Endothelial cell (in vitro differentiated cells): ENCODE measurements around the gene PCNX3. TPM values are rescaled to one million over a fixed set of nuclear protein-coding genes. Genes with fewer than 3 reads are reported as not detected.
A peak's percentile ranks its signal among the peaks of the same experiment; 100 is the strongest.

Experiments
- DNase-seq: peaks from one replicate; pipeline ENCODE4 v3.0.0; 2021; ENCODE audit warnings: low spot score
- H3K27ac Mint-ChIP-seq: one replicate; pipeline ENCODE4 v1.8.0; 2021; ENCODE audit warnings: mixed read lengths, inconsistent platforms; ENCODE audit not compliant: unreplicated experiment
- H3K27me3 Mint-ChIP-seq: one replicate; pipeline ENCODE4 v1.8.0; 2021; ENCODE audit warnings: mild to moderate bottlenecking, moderate library complexity, mixed read lengths, inconsistent platforms; ENCODE audit not compliant: unreplicated experiment
- H3K36me3 Mint-ChIP-seq: one replicate; pipeline ENCODE4 v1.8.0; 2021; ENCODE audit warnings: mild to moderate bottlenecking, low read depth, mixed read lengths, inconsistent platforms; ENCODE audit not compliant: unreplicated experiment
- H3K4me1 Mint-ChIP-seq: one replicate; pipeline ENCODE4 v1.8.0; 2021; ENCODE audit warnings: mild to moderate bottlenecking, mixed read lengths, inconsistent platforms; ENCODE audit not compliant: unreplicated experiment
- H3K4me3 Mint-ChIP-seq: one replicate; pipeline ENCODE4 v1.8.0; 2021; ENCODE audit warnings: mild to moderate bottlenecking, mixed read lengths, inconsistent platforms; ENCODE audit not compliant: unreplicated experiment
- H3K9me3 Mint-ChIP-seq: one replicate; pipeline ENCODE4 v1.8.0; 2021; ENCODE audit warnings: mixed read lengths, inconsistent platforms; ENCODE audit not compliant: unreplicated experiment
- total RNA-seq: library from RNA; stranded (reverse); fragmentation: NEBNext Ultra II Directional; extraction: Animal tissue kit (Norgen Biotek cat#: 25700); gene quantifications from one replicate; pipeline ENCODE4 v1.2.1, GENCODE V29; 2021; ENCODE audit not compliant: unreplicated experiment
- TF ChIP-seq, protein P1 (sequence below): fragments of 200-600 bp; sonication (generic); IDR thresholded peaks from one replicate; pipeline ENCODE4 v1.5.0; 2021; ENCODE audit warnings: antibody characterized with exemption; ENCODE audit not compliant: unreplicated experiment

PCNX3 gene
- total RNA-seq, 1 donor from 2014 or later: 76.1 TPM

GRCh38 chr11:65580756-65581155 lies 34.8 kb upstream of the PCNX3 start:
- peaks cover 46% of the 10 kb centered on the region for H3K27me3 Mint-ChIP-seq
- TF ChIP-seq, protein P1, sequence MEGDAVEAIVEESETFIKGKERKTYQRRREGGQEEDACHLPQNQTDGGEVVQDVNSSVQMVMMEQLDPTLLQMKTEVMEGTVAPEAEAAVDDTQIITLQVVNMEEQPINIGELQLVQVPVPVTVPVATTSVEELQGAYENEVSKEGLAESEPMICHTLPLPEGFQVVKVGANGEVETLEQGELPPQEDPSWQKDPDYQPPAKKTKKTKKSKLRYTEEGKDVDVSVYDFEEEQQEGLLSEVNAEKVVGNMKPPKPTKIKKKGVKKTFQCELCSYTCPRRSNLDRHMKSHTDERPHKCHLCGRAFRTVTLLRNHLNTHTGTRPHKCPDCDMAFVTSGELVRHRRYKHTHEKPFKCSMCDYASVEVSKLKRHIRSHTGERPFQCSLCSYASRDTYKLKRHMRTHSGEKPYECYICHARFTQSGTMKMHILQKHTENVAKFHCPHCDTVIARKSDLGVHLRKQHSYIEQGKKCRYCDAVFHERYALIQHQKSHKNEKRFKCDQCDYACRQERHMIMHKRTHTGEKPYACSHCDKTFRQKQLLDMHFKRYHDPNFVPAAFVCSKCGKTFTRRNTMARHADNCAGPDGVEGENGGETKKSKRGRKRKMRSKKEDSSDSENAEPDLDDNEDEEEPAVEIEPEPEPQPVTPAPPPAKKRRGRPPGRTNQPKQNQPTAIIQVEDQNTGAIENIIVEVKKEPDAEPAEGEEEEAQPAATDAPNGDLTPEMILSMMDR: no peak
- no peaks in the 10 kb centered on the region for H3K9me3 Mint-ChIP-seq
- peaks cover 3% of the 10 kb centered on the region for H3K36me3 Mint-ChIP-seq
- DNase-seq: no peak
- H3K27ac Mint-ChIP-seq: peak overlapping the region; percentile 36
- H3K4me1 Mint-ChIP-seq: peaks cover 4% of the 10 kb centered on the region
- no peak overlapping the region for H3K4me3 Mint-ChIP-seq

- TF ChIP-seq, protein P1: no peak
- Mint-ChIP-seq H3K27ac (no peak overlapping the region), H3K4me1 (peaks cover 4% of the 10 kb centered on the region), H3K36me3 (peaks cover 9% of the 10 kb centered on the region), H3K4me3 (no peak overlapping the region), H3K27me3 (peaks cover 50% of the 10 kb centered on the region), H3K9me3 (no peaks in the 10 kb centered on the region)
- DNase-seq: no peak
Observed at GRCh38 chr11:65581928-65582327, 33.6 kb upstream of the PCNX3 start.

DNA sequence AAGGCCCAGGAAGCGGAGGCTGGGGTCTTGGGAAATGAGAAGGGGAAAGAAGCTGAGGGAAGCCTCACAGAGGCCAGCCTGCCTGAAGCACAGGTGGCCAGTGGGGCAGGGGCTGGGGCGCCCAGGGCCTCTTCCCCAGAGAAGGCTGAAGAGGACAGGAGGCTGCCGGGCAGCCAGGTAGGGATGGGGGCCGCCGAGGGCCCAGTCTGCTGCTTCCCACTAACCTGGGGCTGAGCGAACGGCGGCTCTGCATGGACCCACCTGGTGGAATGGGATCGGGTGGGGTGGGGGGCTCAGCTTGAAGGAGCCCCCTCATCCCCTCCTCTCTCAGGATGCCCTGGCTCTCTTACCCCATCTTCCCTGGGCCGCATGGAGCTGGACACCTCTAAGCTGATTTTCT lies 32.0 kb upstream of the PCNX3 start:
- Mint-ChIP-seq H3K36me3 (peaks cover 9% of the 10 kb centered on the region), H3K27ac (no peak overlapping the region), H3K9me3 (no peaks in the 10 kb centered on the region), H3K4me3 (no peak overlapping the region), H3K4me1 (peaks cover 4% of the 10 kb centered on the region), H3K27me3 (peaks cover 43% of the 10 kb centered on the region)
- TF ChIP-seq, protein P1: no peak
- no peak for DNase-seq

- H3K27ac Mint-ChIP-seq: no peak overlapping the region
- H3K27me3 Mint-ChIP-seq: peaks cover 42% of the 10 kb centered on the region
- H3K4me3 Mint-ChIP-seq: no peak overlapping the region
- H3K9me3 Mint-ChIP-seq: no peaks in the 10 kb centered on the region
- TF ChIP-seq, protein P1: no peak
- no peak for DNase-seq
- H3K4me1 Mint-ChIP-seq: peaks cover 4% of the 10 kb centered on the region
- H3K36me3 Mint-ChIP-seq: peaks cover 9% of the 10 kb centered on the region
Observed at GRCh38 chr11:65584106-65584505, 31.5 kb upstream of the PCNX3 start.

GRCh38 chr11:65584723-65585171 lies 30.8 kb upstream of the PCNX3 start:
- Mint-ChIP-seq H3K4me1 (peaks cover 4% of the 10 kb centered on the region), H3K27ac (no peak overlapping the region), H3K27me3 (peaks cover 39% of the 10 kb centered on the region), H3K9me3 (no peaks in the 10 kb centered on the region), H3K36me3 (peaks cover 9% of the 10 kb centered on the region), H3K4me3 (no peak overlapping the region)
- TF ChIP-seq, protein P1: no peak
- DNase-seq: no peak
